ENCODE measurements around the gene PRUNE2. TPM values are rescaled to one million over a fixed set of nuclear protein-coding genes. Genes with fewer than 3 reads are reported as not detected.

The PRUNE2 gene
- total RNA-seq, 1 donor from 2014 or later: 0.63 TPM

DNA sequence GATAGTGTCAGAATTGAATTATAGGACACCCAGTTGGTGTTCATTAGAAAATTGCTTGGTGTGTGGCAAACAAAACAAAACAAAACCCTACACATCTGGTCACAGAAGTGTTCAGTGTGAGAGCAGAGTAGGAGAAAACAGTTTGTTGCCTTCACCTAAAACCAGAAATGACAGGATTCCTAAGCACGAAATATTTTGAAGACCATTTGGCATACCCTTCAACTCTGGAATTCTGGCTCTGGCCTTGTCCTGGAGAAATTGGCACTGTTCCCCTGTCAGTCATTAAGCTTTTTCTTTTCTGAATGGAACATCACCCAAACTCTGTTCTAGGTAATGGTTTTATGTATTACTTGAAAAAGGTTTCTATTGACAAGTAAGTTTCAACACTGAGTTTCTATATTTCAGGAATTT lies 251.9 kb downstream of the PRUNE2 start:
- no peak for TF ChIP-seq CTCF (conservative IDR thresholded peaks at IDR 0.05; ENCODE audit: low read depth, low read length)
- DNase-seq (ENCODE audit: low read depth): no peak
- H3K4me3 ChIP-seq (ENCODE audit: low read depth, low read length): no peak overlapping the region

DNA sequence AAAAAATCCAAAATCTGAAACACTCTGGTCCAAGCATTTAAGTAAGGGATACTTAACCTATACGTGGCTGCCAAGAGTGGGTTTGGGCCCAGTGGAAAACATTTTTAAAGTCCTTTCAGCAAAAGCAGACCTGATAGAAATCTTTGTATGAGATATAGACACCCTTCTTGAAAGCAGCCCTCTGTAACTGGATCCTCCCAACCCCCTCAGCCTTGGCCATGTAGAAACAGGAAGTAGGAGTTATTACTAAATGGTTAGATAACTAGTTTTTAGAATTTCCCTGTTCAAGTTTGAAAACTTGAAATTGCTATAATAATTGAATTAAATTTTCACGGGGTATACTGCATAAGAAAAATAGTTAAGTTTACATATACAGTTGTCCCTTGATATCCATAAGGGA lies 253.0 kb downstream of the PRUNE2 start:
- no peak overlapping the region for H3K4me3 ChIP-seq (ENCODE audit: low read depth, low read length)
- DNase-seq (ENCODE audit: low read depth): no peak
- no peak for TF ChIP-seq CTCF (conservative IDR thresholded peaks at IDR 0.05; ENCODE audit: low read depth, low read length)

GRCh38 chr9:76651119-76651705 lies 254.7 kb downstream of the PRUNE2 start:
- DNase-seq (ENCODE audit: low read depth): no peak
- H3K4me3 ChIP-seq (ENCODE audit: low read depth, low read length): no peak overlapping the region
- no peak for TF ChIP-seq CTCF (conservative IDR thresholded peaks at IDR 0.05; ENCODE audit: low read depth, low read length)

- no peak for TF ChIP-seq CTCF (conservative IDR thresholded peaks at IDR 0.05; ENCODE audit: low read depth, low read length)
- DNase-seq (ENCODE audit: low read depth): no peak
- no peak overlapping the region for H3K4me3 ChIP-seq (ENCODE audit: low read depth, low read length)
These were observed 255.2 kb downstream of the PRUNE2 start for GRCh38 chr9:76650692-76651091.

- no peak for DNase-seq (ENCODE audit: low read depth)
- H3K4me3 ChIP-seq (ENCODE audit: low read depth, low read length): no peak overlapping the region
- no peak for TF ChIP-seq CTCF (conservative IDR thresholded peaks at IDR 0.05; ENCODE audit: low read depth, low read length)
These were observed 256.0 kb downstream of the PRUNE2 start for GRCh38 chr9:76649894-76650293.

DNA sequence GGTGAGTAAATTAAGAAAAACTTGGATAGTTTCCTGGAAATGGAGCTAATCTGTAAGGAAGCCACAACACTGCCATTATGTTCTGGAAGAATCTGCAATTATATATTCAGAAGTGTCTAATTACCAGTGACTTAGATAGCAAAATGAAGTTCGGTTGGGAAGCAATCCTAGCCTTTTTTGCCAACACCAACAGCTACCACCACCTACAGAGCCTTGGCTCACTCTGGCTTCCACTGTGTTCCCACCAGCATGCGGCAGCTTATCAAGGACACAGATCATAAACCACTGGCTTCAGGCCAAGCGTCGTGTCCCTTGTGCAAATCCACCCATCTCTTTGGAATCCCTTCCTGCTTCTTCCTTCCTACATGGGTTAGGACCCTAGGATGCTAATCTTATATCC lies 259.7 kb downstream of the PRUNE2 start:
- H3K4me3 ChIP-seq (ENCODE audit: low read depth, low read length): no peak overlapping the region
- DNase-seq (ENCODE audit: low read depth): no peak
- TF ChIP-seq CTCF (conservative IDR thresholded peaks at IDR 0.05; ENCODE audit: low read depth, low read length): no peak

DNA sequence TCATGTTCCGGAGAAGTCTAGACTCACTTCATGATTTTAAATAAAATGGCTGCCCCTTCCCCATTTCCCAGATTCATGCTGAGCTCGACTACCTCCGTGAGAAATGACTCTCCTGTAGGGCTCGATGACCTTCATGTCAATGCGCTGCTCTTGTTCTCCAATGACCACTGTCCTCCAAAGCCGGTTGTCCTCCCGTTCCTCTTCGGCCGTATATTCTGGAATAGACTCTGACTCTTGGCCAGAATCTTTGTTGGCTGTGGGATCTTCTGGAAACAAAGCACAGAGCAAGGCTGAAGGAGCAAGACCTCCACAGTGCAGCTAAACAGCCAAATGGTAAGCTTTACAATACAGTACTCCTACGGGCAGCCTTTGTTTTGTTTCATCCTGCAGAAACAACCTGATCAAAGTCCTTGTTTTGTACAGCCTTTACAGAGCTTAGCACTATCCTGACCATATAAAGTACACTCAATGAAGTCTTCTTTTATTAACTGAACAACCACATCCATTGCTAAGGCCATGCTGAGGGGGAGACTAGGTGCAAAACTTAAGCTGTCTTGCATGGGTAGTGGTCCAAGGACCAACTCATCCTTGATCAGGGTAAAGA lies 261.2 kb downstream of the PRUNE2 start:
- no peak for DNase-seq (ENCODE audit: low read depth)
- TF ChIP-seq CTCF (conservative IDR thresholded peaks at IDR 0.05; ENCODE audit: low read depth, low read length): no peak
- no peak overlapping the region for H3K4me3 ChIP-seq (ENCODE audit: low read depth, low read length)

Measured in epithelial cell of proximal tubule (primary cell).